ENCODE results near the gene SLC18A3.

SLC18A3 gene

DNA sequence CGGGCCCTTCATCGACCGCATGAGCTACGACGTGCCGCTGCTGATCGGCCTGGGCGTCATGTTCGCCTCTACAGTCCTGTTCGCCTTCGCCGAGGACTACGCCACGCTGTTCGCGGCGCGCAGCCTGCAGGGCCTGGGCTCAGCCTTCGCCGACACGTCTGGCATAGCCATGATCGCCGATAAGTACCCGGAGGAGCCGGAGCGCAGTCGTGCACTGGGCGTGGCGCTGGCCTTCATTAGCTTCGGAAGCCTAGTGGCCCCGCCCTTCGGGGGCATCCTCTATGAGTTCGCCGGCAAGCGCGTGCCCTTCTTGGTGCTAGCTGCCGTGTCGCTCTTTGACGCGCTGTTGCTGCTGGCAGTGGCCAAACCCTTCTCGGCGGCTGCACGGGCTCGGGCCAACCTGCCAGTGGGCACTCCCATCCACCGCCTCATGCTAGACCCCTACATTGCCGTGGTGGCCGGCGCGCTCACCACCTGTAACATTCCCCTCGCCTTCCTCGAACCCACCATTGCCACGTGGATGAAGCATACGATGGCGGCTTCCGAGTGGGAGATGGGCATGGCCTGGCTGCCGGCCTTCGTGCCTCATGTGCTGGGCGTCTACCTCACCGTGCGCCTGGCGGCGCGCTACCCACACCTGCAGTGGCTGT, 1.2 kb downstream of the SLC18A3 start:
- DNase-seq (ENCODE audit: low read depth in 1 of 2, low spot score in 1 of 2) = no peak

DNA sequence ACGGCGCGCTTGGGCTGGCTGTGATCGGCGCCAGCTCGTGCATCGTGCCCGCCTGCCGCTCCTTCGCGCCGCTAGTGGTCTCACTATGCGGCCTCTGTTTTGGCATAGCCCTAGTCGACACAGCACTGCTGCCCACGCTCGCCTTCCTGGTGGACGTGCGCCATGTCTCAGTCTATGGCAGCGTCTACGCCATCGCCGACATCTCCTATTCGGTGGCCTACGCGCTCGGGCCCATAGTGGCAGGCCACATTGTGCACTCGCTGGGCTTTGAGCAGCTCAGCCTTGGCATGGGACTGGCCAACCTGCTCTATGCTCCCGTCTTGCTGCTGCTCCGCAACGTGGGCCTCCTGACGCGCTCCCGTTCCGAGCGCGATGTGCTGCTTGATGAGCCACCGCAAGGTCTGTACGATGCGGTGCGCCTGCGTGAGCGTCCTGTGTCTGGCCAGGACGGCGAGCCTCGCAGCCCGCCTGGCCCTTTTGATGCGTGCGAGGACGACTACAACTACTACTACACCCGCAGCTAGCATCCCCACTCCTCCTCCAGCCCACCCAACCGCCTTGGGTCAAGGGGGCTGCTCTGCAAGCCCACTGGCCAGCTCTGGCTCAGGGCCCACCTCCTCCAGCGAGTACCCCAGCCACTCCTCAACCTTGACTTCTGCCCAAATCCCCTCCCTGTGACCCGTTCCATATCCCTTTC, 1.9 kb downstream of the SLC18A3 start:
- no peak for DNase-seq (ENCODE audit: low read depth in 1 of 2, low spot score in 1 of 2)

DNA sequence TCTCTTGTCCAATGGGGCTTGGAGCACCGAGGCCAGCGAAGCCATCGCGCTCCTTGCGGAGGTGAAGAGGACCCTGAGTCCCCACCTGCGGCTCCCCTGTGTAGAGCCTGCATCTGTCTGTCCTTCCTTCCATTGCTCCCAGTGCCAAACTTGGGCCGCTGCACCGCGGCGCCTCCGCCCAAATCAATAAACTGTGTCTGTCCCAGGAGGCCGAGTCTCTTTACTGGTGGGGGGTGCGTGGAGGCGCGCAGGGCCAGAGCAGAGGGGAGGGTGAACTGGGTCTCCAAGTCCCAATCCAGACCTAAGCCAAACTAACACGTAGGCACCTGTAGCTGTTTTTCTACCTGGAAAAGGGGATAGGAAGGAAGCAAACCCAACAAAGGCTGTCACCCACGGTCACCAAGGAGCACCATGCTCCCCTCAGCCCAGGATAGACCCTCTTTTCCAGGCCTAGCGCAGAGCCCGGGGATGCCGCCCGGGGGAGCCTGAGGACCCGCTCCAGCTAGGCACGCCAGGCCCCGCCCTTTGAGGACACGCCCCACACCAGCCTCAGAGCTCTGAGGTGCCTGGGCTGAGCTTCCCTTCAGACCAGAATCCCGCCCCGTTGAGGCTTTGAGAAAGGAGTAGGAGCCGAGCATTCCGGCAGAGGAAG, 2.5 kb downstream of the SLC18A3 start:
- DNase-seq (ENCODE audit: low read depth in 1 of 2, low spot score in 1 of 2) = no peak

DNA sequence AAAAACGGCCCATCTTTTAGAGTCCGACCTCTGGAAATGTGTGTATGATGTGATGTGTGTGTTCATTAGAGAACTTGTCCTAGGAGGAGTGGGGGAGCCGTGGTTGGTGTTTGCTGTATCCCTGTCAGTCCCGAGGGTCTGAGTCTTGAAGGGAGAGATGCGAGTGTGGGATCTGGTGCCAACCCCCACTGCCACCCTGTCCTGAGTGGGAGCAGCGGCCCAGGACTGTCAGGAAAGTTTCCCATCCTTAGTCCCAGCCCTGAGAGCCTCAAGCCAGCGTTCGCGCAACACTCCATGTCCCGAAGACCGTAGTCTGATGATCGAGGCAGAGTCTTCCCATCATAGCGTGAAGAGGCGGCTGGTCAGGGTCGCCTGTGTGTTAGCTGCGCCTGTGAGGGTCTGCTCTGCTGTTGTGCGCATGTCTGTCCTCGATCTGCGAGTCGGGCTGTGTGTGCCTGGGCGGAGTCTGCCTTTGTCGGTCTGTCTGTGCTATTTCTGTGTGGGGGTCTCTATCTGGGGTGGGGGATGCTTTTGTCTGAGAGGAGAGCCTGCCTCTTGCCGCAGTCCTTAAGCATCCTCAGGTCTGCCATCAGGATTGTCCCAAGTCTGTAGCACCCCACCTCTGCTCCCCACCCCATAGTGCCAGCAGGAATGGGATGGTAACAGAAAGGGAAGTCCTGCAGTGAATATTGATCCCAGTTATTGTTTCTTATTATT, 3.2 kb downstream of the SLC18A3 start:
- DNase-seq (ENCODE audit: low read depth in 1 of 2, low spot score in 1 of 2) = no peak

DNA sequence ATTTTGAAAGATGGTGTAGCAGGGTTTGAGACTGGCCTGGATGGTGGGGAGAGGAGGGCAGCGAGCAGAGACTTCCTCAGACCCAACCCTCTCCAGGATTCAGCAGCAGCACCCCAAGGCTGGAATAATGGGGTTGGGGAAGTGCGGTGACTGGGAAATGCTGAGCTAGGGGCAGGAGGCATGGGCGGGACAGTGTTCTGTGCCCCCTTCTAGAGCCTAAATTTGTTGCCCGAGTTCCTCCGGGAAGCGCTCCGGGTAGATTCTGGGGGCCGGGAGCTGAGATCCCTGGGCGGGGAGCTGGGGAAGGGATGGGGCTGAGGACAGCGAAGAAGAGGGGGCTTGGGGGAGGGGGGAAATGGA, 3.8 kb downstream of the SLC18A3 start, which contains the start of gene CHAT:
Gene CHAT (plus strand): TSS at position 156 of the 360 bp plus-strand sequence. CDS start 153 bp downstream, at position 309.
- no peak for DNase-seq (ENCODE audit: low read depth in 1 of 2, low spot score in 1 of 2)

DNA sequence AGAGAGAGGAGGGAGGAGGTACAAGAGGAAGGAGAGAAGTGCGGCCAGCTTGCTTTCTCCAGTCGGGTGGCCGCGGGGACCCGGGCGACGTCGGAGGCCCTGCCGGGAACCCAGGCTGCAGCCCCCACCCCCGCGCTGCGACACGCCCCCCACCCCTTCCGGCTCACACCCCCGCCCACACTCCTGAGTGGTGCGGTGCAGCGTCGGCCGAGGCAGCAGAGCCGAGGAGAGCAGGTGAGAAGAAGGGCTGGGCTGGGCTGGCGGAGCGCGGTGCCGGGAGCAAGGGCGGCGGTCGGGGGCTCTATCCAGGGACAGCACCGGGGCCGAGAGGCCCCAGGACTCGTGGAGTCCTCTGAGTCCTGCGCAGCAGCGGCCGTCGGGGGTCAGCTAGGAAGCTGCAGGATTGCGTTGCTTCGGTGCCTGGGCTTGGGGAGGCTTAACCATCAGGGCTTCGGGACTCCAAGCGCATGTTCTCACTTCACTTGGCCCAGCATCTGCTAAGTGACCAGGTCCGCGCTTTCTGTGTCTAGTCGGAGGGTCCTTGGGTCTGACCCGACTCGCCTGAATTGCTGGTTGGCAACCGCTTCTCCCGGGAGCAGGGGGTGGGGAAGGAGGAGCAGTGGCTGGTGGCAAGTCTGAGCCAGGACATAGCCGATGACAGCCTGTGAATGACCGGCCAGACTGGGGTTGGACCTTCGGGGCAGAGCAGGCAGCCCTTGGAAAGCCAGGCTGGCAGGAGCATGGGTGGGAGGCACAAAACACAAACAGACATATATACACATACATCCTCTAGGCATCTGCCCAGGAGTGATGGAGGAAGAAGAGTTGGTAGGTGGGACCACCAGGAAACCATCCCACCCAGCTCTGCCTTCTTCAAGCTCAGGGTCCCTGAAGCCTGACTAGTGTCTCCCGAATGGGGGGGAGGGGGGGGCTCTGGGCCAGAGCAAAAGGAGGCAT, 4.4 kb downstream of the SLC18A3 start:
- DNase-seq (ENCODE audit: low read depth in 1 of 2, low spot score in 1 of 2) = no peak

DNA sequence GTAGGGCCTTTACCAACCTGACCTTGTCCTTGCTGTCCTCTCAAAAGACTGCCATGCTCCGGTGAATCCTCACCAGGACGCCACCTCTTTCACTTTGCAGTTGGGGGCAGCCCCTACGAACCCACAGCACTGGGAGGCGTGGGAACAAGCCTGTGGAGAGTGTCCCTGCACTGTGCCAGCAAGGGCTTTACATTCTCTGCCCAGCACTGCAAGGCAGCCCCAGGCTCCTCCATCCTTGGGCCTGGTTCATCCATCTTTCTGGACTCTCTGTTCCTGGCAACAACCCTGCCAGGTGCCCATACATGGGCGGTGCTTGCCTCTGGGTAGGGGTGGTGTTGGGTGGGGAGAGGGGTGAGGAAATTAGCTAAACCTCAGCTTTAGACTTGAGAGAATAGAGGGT, 5.1 kb downstream of the SLC18A3 start:
- DNase-seq (ENCODE audit: low read depth in 1 of 2, low spot score in 1 of 2) = no peak

DNA sequence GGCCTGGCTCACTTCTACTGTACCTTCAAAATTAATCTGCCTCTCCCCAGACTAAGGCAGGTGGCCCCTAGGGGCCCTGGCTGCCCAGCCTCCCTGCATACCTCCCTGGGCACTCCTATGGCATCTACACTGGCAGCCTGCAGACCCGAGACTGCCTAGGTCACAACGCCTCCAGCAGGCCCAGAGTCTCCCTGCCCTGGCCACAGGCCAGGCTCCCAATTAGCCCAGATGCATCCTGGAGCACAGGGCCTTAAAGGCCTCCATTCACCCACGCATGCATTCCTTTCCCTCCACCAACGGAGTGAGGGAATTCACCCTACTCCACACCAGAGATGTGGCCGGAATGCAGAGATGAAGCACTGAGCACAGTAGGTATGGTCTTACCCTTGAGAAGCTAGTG, 5.6 kb downstream of the SLC18A3 start:
- no peak for DNase-seq (ENCODE audit: low read depth in 1 of 2, low spot score in 1 of 2)

DNA sequence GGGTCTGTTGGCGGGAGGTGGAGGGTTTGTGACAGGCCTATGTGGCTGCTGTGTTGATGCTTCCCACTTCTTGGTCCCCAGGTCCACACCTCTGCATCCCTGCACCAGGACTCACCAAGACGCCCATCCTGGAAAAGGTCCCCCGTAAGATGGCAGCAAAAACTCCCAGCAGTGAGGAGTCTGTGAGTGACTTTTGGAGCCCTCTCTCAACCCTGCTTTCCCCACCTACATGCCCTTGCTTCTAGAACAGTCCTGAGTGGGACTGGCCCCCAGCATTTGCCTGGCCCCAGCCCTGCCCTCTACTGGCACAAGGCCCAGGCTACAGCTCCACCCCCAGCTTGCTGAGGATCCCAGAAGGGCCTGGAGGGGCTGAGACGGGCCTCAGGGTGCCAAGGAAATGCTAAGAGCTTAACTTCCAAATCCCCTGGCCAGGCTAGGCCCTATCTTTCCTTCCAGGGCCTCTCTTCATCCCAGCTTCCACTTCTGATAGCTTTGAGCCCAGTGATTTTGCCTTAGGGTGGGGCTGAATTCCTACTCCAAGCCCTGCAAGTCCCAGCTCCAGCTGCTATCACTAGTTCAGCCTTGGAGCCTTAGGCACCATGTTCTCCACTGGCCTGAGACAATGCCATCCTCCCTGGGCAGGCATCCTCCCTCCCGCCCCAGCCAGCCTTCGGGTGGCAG, 6.5 kb downstream of the SLC18A3 start:
- DNase-seq (ENCODE audit: low read depth in 1 of 2, low spot score in 1 of 2) = no peak

DNA sequence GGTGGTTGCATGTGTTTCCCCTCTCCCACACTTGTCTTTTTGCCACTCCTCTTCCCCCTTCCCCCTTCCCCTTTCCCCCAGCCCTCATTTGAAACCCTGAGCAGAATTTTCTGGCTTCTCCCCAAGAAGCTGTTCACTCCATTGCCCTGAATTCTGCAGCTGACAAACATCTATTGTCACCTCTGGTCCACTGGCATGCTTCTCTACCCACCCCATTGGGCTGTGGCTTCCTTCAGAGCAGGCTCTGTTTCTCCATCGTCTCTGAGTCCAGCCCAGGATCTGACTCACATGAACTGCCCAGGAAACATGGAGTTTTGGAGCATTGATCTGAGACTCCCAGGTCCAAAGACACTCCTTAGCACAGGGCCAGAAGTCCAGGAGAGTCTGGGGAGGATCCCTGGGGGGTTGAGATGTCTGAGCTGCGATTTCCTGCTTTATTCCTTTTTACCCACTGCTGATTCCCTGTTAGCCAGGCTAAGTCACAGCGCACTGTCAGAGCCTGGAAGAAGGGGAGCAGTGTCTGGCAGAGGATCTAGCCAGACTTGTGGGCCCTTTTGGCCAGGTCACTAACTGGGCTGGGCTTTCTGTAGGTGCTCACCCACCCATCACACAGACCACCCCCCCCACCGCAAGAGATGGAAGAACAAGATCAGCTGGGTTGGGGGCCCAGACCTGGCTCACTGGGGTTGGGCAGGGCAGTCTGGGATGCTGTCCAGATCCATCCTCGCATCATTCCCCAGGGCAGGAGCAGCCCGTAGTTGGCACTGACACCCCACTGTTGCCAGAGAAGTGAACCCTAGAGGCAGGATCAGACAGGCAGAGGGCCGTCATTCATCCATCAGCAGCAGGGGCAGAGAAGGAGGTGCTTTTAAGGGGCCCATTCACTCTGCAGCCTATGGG, 7.3 kb downstream of the SLC18A3 start:
- no peak for DNase-seq (ENCODE audit: low read depth in 1 of 2, low spot score in 1 of 2)

DNA sequence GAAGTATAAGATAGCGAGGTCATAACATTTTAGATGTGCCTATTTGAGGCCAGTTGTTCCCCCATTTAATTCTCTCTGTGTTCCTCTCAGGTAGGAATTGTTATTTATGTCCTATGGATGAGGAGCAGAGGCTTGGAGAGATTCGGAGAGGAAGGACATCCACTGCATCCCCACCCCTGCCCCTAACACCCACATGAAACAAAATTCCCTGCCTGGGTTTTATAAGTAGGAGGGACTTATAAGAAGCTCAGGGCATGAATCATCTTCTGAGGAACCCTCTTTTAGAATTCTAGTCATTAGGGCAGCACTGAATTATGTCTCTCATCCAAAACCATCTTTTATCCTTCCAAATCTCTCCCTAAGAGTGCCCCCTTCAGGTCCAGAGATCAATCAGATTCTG, 8.7 kb downstream of the SLC18A3 start:
- DNase-seq (ENCODE audit: low read depth in 1 of 2, low spot score in 1 of 2) = no peak

DNA sequence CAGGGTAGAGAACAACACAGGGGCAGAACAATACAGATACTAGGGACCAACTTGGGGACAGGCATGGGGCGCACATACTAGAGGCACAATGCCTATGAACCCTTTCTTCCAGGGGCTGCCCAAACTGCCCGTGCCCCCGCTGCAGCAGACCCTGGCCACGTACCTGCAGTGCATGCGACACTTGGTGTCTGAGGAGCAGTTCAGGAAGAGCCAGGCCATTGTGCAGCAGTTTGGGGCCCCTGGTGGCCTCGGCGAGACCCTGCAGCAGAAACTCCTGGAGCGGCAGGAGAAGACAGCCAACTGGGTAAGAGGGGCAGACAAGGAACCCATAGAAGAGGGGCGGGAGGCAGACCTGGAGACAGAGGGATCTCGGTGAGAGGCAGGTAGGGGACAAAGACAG, 9.5 kb downstream of the SLC18A3 start:
- no peak for DNase-seq (ENCODE audit: low read depth in 1 of 2, low spot score in 1 of 2)

DNA sequence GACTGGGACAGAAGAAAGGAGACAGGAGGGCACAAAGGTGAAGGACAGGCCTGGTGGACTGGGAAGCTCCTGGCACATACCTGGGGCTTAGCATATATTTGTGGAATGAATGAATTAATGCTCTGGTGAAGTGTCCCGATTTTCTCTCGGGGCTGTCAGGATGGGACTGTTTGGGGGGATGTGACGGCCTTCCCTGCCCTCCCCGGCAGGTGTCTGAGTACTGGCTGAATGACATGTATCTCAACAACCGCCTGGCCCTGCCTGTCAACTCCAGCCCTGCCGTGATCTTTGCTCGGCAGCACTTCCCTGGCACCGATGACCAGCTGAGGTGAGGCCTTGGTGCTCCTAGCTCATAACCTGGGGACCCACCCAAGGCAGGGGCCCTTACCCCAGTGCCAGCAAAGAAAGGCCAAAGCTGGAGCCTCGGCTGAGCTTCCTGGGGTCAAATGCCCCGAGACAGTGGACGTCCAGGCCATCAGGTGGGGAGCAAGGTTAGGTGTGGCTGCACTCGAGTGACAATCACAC, 10.2 kb downstream of the SLC18A3 start:
- DNase-seq (ENCODE audit: low read depth in 1 of 2, low spot score in 1 of 2) = no peak

DNA sequence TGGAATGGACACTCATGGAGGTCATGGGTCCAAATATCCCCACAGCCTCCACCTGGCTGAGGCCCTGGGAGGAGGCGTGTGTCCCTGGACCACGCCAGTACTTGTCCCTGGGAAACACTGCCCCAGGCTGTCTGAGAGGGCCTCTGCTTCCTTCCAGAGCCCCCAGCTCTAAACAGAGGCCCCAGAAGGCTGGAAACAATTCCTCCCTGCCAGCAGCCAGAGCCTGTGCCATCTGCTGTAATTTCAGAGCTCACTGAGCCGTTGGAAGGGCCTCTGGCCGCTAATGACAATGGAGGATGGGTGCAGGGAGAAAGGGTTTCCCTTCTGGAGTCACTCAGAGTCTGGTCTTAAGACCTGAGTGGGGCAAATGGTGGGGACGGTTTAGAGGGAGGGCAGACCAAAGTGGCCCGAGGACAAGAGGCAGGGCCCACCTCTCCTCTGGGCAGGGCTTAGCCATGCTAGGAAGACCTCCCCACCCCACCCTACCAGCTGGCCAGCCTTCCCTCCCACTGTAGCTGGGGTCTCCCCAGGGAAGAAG, 10.8 kb downstream of the SLC18A3 start:
- no peak for DNase-seq (ENCODE audit: low read depth in 1 of 2, low spot score in 1 of 2)

DNA sequence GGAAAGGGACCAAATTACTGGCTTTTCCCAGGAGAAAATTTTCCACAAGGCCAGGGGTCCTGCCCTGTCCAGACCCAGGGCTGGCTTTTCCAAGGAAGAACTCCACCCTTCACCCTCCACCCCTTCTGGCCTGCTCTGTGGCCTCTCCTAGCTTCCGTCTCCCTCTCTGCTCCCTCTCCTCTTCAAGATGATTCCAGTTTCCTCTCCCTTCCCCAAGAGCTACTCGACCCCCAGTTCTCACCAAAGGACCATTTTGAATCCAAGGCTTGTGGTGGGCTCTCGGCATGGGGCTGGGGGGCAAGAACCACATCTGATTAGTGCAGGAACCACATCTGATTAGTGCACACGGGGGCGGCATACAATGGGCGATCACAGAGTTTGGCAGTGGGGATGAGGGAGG, 11.5 kb downstream of the SLC18A3 start:
- DNase-seq (ENCODE audit: low read depth in 1 of 2, low spot score in 1 of 2) = no peak

DNA sequence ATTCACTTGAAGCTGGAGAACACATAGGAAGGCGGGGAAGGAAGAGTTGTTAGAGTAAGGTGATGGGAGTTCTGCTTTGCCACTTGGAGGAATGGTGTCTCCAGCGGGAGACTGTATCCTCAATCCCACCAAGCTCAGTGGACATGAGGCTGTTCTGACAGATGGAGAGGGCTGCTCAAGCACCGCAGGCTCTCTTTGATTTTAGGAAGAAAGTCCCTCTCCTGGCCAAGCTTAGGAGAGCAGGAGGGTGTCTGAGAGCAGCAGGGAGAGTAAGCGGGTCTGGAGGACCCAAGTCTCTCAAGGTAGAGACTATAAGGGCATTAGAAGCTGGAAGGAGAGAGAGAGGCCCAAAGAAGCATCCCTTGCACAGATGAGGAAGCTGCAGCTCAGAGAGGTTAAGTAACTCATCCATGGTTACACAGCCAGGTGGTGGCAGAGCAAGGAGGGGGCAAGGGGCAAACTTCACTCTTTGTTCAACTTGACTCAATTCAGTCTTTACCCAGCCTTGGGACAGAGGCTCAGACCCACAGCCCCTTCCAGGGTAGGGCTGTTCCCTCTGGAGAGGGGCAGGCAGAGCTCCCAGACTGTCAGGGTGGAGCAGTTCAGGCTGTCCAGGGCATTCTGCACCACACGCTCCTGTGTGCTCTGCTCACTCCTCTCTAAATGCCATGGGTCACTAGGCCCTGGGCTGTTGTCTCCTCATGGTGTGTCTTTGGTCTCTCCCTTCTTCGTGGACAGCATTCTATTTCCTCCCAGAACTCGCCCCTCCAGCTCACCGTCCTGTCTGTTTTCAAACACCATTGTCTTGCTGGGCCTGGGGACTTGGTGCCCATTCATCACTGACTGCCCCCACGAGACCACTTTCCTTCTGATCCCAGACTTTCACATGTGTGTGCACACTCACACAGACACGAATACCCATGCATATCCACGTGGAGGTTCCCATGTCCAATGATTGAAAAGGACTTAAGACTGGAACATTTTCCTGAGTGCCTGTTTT, 12.6 kb downstream of the SLC18A3 start:
- no peak for DNase-seq (ENCODE audit: low read depth in 1 of 2, low spot score in 1 of 2)

DNA sequence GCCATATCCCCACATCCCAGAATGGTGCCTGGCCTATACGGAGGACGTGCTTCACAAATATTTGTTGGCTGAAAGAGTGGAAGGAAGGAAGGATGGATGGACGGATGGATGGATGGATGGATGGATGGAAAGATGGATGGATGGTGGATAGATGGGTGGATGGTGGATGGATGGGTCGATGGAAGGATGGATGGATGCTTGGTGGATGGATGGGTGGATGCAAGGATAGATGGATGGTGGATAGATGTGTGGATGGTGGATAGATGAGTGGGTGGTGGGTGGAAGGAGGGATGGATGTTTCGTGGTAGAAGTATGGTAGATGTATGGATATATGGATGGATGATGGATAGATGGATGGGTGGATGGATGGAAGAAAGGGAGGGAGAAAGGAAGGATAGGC, 14.5 kb downstream of the SLC18A3 start:
- no peak for DNase-seq (ENCODE audit: low read depth in 1 of 2, low spot score in 1 of 2)
